Neutrophil (primary cell): ENCODE data around the gene KRT6A.

Experiments
- H3K27ac ChIP-seq: fragments of 200-600 bp; sonication (generic); 2 replicates; pipeline ENCODE4 v1.5.1; 2016; ENCODE audit warnings: mild to moderate bottlenecking, moderate library complexity
- H3K27me3 ChIP-seq: fragments of 200-600 bp; sonication (generic); 2 replicates; pipeline ENCODE4 v1.6.0; 2016; ENCODE audit warnings: mild to moderate bottlenecking
- H3K36me3 ChIP-seq: fragments of 200-600 bp; sonication (generic); 2 replicates; pipeline ENCODE4 v1.5.1; 2017
- H3K4me1 ChIP-seq, 2 experiments: fragments of 200-600 bp in 1 of 2; sonication (generic) in 1 of 2; 1 replicate in 1 of 2; 2 replicates in 1 of 2; pipeline versions ENCODE4 v1.5.1 to v1.6.1; 2013 to 2016; ENCODE audit warnings: low read depth in 1 of 2, low read length in 1 of 2, mild to moderate bottlenecking in 1 of 2, moderate library complexity in 1 of 2; ENCODE audit not compliant: control insufficient read depth in 1 of 2, insufficient read depth in 1 of 2
- H3K4me3 ChIP-seq, 2 experiments: fragments of 200-600 bp in 1 of 2; sonication (generic) in 1 of 2; 1 replicate in 1 of 2; 2 replicates in 1 of 2; pipeline ENCODE4 v1.5.1; 2013 to 2016; ENCODE audit warnings: low read depth in 1 of 2, low read length in 1 of 2, mild to moderate bottlenecking in 1 of 2, moderate library complexity in 1 of 2
- H3K9me3 ChIP-seq: fragments of 200-600 bp; sonication (generic); 2 replicates; pipeline ENCODE4 v1.5.1; 2016
- CTCF ChIP-seq: fragments of 200-600 bp; sonication (generic); IDR thresholded peaks from 2 replicates; pipeline ENCODE4 v1.5.1; 2016; ENCODE audit warnings: antibody characterized with exemption

The KRT6A gene

GRCh38 chr12:52521175-52521567 lies 28.1 kb upstream of the KRT6A start:
- TF ChIP-seq CTCF: no peak
- Histone ChIP-seq H3K36me3 (no peaks in the 10 kb centered on the region), H3K4me1 (no peaks in the 10 kb centered on the region), H3K4me3 (no peak overlapping the region), H3K27ac (no peak overlapping the region), H3K27me3 (no peaks in the 10 kb centered on the region), H3K9me3 (no peaks in the 10 kb centered on the region)

GRCh38 chr12:52519826-52520662 lies 27.0 kb upstream of the KRT6A start, which contains the start of gene KRT5:
KRT5 (minus strand) TSS chr12:52520394; CDS start chr12:52520296, 98 bp downstream.
- TF ChIP-seq CTCF: no peak
- Histone ChIP-seq H3K4me3 (no peak within 1 kb of the TSS), H3K36me3 (no peaks in the 10 kb centered on the region), H3K27ac (no peak within 1 kb of the TSS), H3K4me1 (no peaks in the 10 kb centered on the region), H3K9me3 (no peaks in the 10 kb centered on the region), H3K27me3 (no peaks in the 10 kb centered on the region)

GRCh38 chr12:52519387-52519703 lies 26.3 kb upstream of the KRT6A start:
- Histone ChIP-seq H3K27me3 (no peaks in the 10 kb centered on the region), H3K9me3 (no peaks in the 10 kb centered on the region), H3K27ac (no peak overlapping the region), H3K4me1 (no peaks in the 10 kb centered on the region), H3K36me3 (no peaks in the 10 kb centered on the region), H3K4me3 (no peak overlapping the region)
- TF ChIP-seq CTCF: no peak

- Histone ChIP-seq H3K27ac (no peak overlapping the region), H3K27me3 (no peaks in the 10 kb centered on the region), H3K36me3 (no peaks in the 10 kb centered on the region), H3K9me3 (no peaks in the 10 kb centered on the region), H3K4me1 (no peaks in the 10 kb centered on the region), H3K4me3 (no peak overlapping the region)
- no peak for TF ChIP-seq CTCF
These were observed 25.7 kb upstream of the KRT6A start for GRCh38 chr12:52518574-52519386.

- no peaks in the 10 kb centered on the region for H3K36me3 ChIP-seq
- no peaks in the 10 kb centered on the region for H3K9me3 ChIP-seq
- H3K27ac ChIP-seq: no peak overlapping the region
- no peak for TF ChIP-seq CTCF
- no peak overlapping the region for H3K4me3 ChIP-seq
- H3K4me1 ChIP-seq: no peaks in the 10 kb centered on the region
- H3K27me3 ChIP-seq: no peaks in the 10 kb centered on the region
These were observed 24.8 kb upstream of the KRT6A start for GRCh38 chr12:52517888-52518287.
